ENCODE results near the gene SURF1. TPM values are rescaled to one million over a fixed set of nuclear protein-coding genes. Genes with fewer than 3 reads are reported as not detected.
A peak's percentile ranks its signal among the peaks of the same experiment; 100 is the strongest.
"Not testable (repeated sequence)": the region's sequence is repeated elsewhere in the genome, so short reads cannot be mapped to it uniquely, and the experiment has no call there.

SURF1 gene
- total RNA-seq, 1 donor from 2014 or later, result 36.2 TPM

- Mint-ChIP-seq H3K27ac (ENCODE audit: unreplicated experiment) (no peak overlapping the region), H3K27me3 (ENCODE audit: unreplicated experiment) (no peaks in the 10 kb centered on the region), H3K4me1 (ENCODE audit: unreplicated experiment) (peaks cover 16% of the 10 kb centered on the region), H3K4me3 (ENCODE audit: unreplicated experiment) (no peak overlapping the region), H3K36me3 (ENCODE audit: unreplicated experiment) (no peaks in the 10 kb centered on the region), H3K9me3 (ENCODE audit: unreplicated experiment) (no peaks in the 10 kb centered on the region)
- no peak for DNase-seq (ENCODE audit: extremely low spot score, unreplicated experiment)
- no peak for TF ChIP-seq CTCF (IDR thresholded peaks at IDR 0.05)
These were observed 22.2 kb upstream of the SURF1 start for GRCh38 chr9:133378408-133378962.

GRCh38 chr9:133377721-133378216 lies 21.5 kb upstream of the SURF1 start:
- Mint-ChIP-seq H3K36me3 (ENCODE audit: unreplicated experiment) (no peaks in the 10 kb centered on the region), H3K27ac (ENCODE audit: unreplicated experiment) (no peak overlapping the region), H3K27me3 (ENCODE audit: unreplicated experiment) (no peaks in the 10 kb centered on the region), H3K4me3 (ENCODE audit: unreplicated experiment) (no peak overlapping the region), H3K4me1 (ENCODE audit: unreplicated experiment) (peaks cover 19% of the 10 kb centered on the region), H3K9me3 (ENCODE audit: unreplicated experiment) (no peaks in the 10 kb centered on the region)
- no peak for DNase-seq (ENCODE audit: extremely low spot score, unreplicated experiment)
- TF ChIP-seq CTCF (IDR thresholded peaks at IDR 0.05), result no peak

GRCh38 chr9:133377280-133377679 lies 21.0 kb upstream of the SURF1 start:
- not testable (repeated sequence) for H3K27me3 Mint-ChIP-seq (ENCODE audit: unreplicated experiment); H3K27ac Mint-ChIP-seq (ENCODE audit: unreplicated experiment); H3K9me3 Mint-ChIP-seq (ENCODE audit: unreplicated experiment); H3K36me3 Mint-ChIP-seq (ENCODE audit: unreplicated experiment); DNase-seq (ENCODE audit: extremely low spot score, unreplicated experiment)
- H3K4me3 Mint-ChIP-seq (ENCODE audit: unreplicated experiment), result peak overlapping the region; percentile 70
- peaks cover 24% of the 10 kb centered on the region for H3K4me1 Mint-ChIP-seq (ENCODE audit: unreplicated experiment)

GRCh38 chr9:133375724-133376654 lies 19.7 kb upstream of the SURF1 start, which contains the start of the genes STKLD1 and SURF4:
Gene STKLD1, plus strand, starts transcription at chr9:133376366. Its CDS starts 108 bp downstream, at chr9:133376474.
Gene SURF4, minus strand, starts transcription at chr9:133376060. Its CDS starts 91 bp downstream, at chr9:133375969.
- Mint-ChIP-seq H3K27me3 (ENCODE audit: unreplicated experiment) (no peaks in the 10 kb centered on the region), H3K4me3 (ENCODE audit: unreplicated experiment) (peak within 1 kb of the TSS; percentile 94), H3K9me3 (ENCODE audit: unreplicated experiment) (no peaks in the 10 kb centered on the region), H3K27ac (ENCODE audit: unreplicated experiment) (peak within 1 kb of the TSS; percentile 97), H3K4me1 (ENCODE audit: unreplicated experiment) (peaks cover 33% of the 10 kb centered on the region), H3K36me3 (ENCODE audit: unreplicated experiment) (peaks cover 4% of the 10 kb centered on the region)
- peak; percentile 98 for DNase-seq (ENCODE audit: extremely low spot score, unreplicated experiment)
- TF ChIP-seq CTCF (IDR thresholded peaks at IDR 0.05), result no peak

- no peak for DNase-seq (ENCODE audit: extremely low spot score, unreplicated experiment)
- Mint-ChIP-seq H3K4me3 (ENCODE audit: unreplicated experiment) (peak overlapping the region; percentile 94), H3K4me1 (ENCODE audit: unreplicated experiment) (peaks cover 40% of the 10 kb centered on the region), H3K9me3 (ENCODE audit: unreplicated experiment) (no peaks in the 10 kb centered on the region), H3K36me3 (ENCODE audit: unreplicated experiment) (peaks cover 7% of the 10 kb centered on the region), H3K27ac (ENCODE audit: unreplicated experiment) (peak overlapping the region; percentile 97), H3K27me3 (ENCODE audit: unreplicated experiment) (no peaks in the 10 kb centered on the region)
- TF ChIP-seq CTCF (IDR thresholded peaks at IDR 0.05), result peak; percentile 29
These were observed 18.9 kb upstream of the SURF1 start for GRCh38 chr9:133375116-133375723.

Measured in osteocyte (in vitro differentiated cells).